Islet of Langerhans (tissue), 1 donor: ENCODE measurements around the gene PSME3.
"Not testable (repeated sequence)": the region's sequence is repeated elsewhere in the genome, so short reads cannot be mapped to it uniquely, and the experiment has no call there.

ENCODE experiments used
- FAIRE-seq: peaks from one replicate; lab custom pipeline; 2011; peaks lifted over from hg19 to GRCh38; lab: Jason Lieb, UNC

PSME3 gene

GRCh38 chr17:42851371-42852240 is 18.4 kb downstream of the PSME3 start:
- not testable (repeated sequence) for FAIRE-seq

- no peak for FAIRE-seq
Measured at GRCh38 chr17:42852351-42852750, 19.2 kb downstream of the PSME3 start.

GRCh38 chr17:42853004-42853403 is 19.8 kb downstream of the PSME3 start:
- FAIRE-seq: no peak

GRCh38 chr17:42853597-42853967 is 20.4 kb downstream of the PSME3 start:
- no peak for FAIRE-seq

GRCh38 chr17:42853968-42854790 is 21.0 kb downstream of the PSME3 start:
- FAIRE-seq: no peak

GRCh38 chr17:42855048-42855596 is 21.9 kb downstream of the PSME3 start:
- no peak for FAIRE-seq

GRCh38 chr17:42856093-42856492 is 22.9 kb downstream of the PSME3 start:
- FAIRE-seq: not testable (repeated sequence)

- FAIRE-seq: not testable (repeated sequence)
Measured at GRCh38 chr17:42856516-42856915, 23.3 kb downstream of the PSME3 start.

- no peak for FAIRE-seq
Measured at GRCh38 chr17:42857389-42857788, 24.2 kb downstream of the PSME3 start.

- FAIRE-seq: no peak
Measured at GRCh38 chr17:42865638-42866094, 32.5 kb downstream of the PSME3 start.

GRCh38 chr17:42866216-42866615 is 33.0 kb downstream of the PSME3 start:
- FAIRE-seq: no peak

GRCh38 chr17:42866631-42867575 is 33.7 kb downstream of the PSME3 start:
- no peak for FAIRE-seq

GRCh38 chr17:42867694-42868261 is 34.6 kb downstream of the PSME3 start:
- FAIRE-seq: not testable (repeated sequence)

GRCh38 chr17:42868338-42868737 is 35.1 kb downstream of the PSME3 start:
- no peak for FAIRE-seq

- no peak for FAIRE-seq
Measured at GRCh38 chr17:42871647-42872046, 38.5 kb downstream of the PSME3 start.

- FAIRE-seq: no peak
Measured at GRCh38 chr17:42872251-42872965, 39.2 kb downstream of the PSME3 start.

- no peak for FAIRE-seq
Measured at GRCh38 chr17:42873315-42873714, 40.1 kb downstream of the PSME3 start.

GRCh38 chr17:42873932-42874695 is 40.9 kb downstream of the PSME3 start:
- not testable (repeated sequence) for FAIRE-seq

- no peak for FAIRE-seq
Measured at GRCh38 chr17:42877037-42877436, 43.8 kb downstream of the PSME3 start.
